HG02571 (cell line): ENCODE measurements around the gene PERP.
"Not testable (repeated sequence)": the region's sequence is repeated elsewhere in the genome, so short reads cannot be mapped to it uniquely, and the experiment has no call there.

Experiments
- ATAC-seq: cut with Tn5 transposase; IDR thresholded peaks from one replicate; pipeline ENCODE4 v1.9.1; 2021; ENCODE audit warnings: mild to moderate bottlenecking, moderate library complexity; ENCODE audit not compliant: unreplicated experiment

Gene PERP

GRCh38 chr6:138107078-138107751, at the start of gene PERP:
PERP (minus strand) TSS chr6:138107419; CDS start chr6:138107340, 79 bp downstream.
- peak; percentile 76 for ATAC-seq

DNA sequence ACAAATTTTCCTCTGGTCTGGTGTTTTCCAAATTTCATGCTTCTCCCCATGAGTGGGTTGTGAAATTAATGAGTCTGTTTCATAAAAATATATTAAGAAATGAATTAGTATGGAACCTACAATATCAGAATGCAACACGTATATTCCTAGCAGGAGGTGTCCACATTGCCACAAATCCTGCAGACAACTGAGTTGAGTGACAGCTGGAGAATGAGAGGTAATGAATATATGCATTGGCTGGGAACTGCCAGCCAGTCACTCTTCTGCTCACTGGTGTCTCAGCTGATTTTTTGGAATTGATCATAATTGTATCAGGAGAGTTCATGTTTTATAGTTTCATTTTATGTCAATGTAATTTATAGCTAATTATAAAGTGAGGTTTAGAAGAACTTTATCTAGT, 48.2 kb upstream of the PERP start:
- no peak for ATAC-seq

- ATAC-seq = no peak
Measured at GRCh38 chr6:138146544-138146943, 39.3 kb upstream of the PERP start.

GRCh38 chr6:138145402-138145801, 38.2 kb upstream of the PERP start:
- ATAC-seq = no peak

GRCh38 chr6:138142806-138143205, 35.6 kb upstream of the PERP start:
- ATAC-seq = no peak

GRCh38 chr6:138129190-138129589, 22.0 kb upstream of the PERP start:
- no peak for ATAC-seq

- no peak for ATAC-seq
Measured at GRCh38 chr6:138128096-138128495, 20.9 kb upstream of the PERP start.

- no peak for ATAC-seq
Measured at GRCh38 chr6:138124096-138124495, 16.9 kb upstream of the PERP start.

DNA sequence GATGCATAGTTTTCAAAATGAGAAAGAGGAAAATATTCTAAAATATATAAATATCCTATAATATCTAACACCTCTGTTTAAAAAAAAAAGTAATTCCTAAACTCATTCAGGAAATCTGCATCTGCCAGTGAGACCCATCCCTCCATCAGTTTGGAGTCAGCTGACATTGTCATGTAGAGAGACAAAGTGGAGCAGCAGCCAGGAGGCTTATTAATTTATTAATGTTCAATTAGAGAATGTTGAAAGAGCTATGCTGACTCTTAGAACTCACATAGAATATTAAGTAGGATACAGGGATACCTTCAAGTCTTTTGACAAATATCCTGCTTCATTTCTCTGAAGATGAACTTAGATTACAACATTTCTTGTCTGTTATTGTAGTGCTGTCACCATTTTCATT, 12.8 kb upstream of the PERP start:
- ATAC-seq = no peak

DNA sequence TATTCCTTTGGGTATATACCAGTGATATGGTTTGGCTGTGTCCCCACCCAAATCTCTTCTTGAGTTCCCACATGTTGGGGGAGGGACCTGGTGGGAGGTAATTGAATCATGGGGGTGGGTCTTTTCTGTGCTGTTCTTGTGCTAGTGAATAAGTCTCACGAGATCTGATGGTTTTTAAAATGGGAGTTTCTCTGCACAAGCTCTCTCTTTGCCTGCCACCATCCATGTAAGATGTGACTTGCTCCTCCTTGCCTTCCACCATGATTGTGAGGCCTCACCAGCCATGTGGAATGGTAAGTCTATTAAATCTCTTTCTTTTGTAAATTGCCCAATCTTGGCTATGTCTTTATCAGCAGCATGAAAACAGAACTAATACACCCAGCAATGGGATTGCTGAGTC, 12.0 kb upstream of the PERP start:
- ATAC-seq = not testable (repeated sequence)

DNA sequence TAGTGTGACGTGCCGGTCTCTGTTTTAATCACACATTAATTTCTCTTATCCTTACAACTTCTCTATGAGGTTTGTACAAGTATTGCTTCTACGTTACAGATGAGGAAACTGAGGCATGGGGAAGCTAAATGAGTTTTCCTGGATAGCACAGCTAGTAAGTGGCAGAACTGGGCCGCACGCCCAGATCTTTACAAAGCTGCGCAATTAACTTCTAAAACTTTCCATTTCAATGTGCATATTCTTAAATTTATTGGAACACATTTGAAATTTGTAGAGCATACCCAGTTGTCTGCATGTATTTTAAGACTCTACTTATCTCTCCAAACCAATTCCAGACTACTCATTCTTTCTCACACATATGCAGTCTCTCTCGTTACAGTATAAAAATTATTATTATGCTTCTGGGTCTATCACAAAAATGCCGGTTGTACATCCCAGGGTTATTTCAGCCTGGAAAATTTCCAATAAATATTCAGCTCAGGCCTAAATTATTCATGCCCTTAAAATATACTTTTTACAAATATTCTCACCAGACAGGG, 10.2 kb upstream of the PERP start:
- no peak for ATAC-seq

DNA sequence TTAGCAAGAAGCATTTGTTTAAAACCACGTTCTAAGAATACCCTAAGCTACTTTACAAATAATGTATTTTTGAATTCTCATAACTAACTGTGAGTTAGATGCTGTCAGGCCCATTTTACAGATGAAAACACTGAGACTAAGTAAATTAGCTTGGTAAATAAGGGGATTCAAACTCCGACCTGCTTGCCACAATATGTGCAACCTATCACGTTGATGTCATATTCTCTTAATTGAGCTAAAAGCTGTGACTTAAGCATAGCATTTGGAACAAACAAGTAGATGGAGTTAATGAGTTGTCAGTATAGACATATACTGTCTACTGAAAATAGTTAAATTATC, 9.4 kb upstream of the PERP start:
- no peak for ATAC-seq

GRCh38 chr6:138115877-138116660, 8.8 kb upstream of the PERP start:
- ATAC-seq = peak; percentile 71

DNA sequence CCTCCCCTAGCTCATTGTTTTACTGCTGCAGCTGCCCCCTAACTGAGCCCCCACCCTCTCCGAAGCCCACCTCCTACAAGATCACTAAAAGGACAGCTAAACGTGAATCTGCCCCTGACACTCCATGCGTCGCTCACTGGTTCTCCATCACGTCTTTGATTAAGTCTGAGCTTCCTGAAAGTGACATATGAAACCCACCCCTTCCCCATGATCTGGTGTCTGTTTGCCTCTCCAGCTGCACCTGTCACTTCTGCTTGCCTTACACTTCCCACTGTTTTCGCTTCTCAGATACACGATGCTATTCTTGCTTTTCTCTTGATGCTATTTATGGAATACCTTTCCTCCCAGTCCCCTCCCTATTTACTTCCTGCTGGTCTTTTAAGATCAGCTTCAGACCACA, 8.0 kb upstream of the PERP start:
- no peak for ATAC-seq

DNA sequence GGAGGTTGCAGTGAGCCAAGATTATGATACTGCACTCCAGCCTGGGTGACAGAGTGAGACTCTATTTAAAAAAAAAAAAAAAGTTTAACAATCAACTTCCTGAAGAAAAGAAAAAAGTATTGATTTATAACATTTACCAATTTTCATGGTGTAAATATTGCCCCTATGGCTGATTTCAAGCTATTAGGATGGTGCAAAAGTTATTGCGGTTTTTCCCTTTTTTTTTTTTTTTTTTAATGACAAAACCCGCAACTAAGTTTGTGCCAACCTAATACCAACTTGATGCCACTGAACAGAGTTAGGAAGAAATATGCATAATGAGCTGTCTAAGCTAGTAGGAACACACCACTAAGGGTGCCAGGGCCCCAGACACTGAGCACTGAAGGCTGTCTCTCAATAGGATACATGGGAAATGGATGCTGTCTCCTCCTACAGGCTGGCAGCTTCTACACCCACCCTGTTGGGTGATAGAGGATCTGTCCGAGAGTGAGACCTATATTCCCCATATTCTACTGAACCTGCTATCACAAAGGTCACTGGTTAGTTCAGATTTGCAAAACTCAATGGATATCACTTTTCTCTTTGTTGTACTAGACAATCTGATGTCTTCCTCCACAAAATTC, 6.5 kb upstream of the PERP start:
- ATAC-seq = no peak

DNA sequence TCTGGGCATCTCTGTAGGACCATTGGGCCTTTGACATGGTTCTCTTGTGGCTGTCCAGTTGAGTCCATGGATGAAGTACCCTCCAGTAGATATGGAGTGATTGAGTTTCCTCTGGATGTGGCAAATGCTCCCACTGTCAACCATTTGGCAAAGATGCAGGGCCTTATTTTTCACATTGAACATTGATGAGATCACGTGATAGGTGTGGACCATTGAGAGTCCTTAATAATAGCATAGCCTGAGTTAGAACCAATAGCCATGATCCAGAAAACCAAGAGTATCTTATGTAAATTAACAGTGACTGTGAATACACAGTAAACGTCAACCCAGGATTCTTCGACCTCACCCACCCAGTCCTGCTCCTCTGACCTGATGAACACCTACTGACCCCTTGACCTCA, 3.0 kb upstream of the PERP start:
- ATAC-seq = no peak

- ATAC-seq = no peak
Measured at GRCh38 chr6:138109042-138109997, 2.1 kb upstream of the PERP start.

GRCh38 chr6:138107752-138108592, 753 bp upstream of the PERP start:
- ATAC-seq = peak; percentile 5

DNA sequence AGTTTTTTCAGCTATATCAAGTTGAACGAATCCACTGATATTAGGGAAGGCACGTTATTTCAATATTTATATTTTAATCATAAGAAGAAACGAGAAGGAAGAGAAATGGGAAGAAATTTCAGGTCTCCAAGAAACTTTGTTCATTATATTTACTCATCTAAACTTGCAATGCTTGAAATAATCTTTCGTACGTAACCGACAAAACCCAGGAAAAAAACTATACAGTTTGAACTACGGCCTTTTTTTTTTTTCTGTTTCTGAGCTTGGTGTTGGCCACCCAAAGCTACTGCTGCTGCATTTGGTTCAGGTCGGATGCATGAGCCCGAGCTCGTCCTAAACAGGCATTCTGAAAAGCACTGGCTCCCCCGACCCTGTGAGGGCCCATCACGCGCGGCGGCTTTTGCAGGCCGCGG, 548 bp downstream of the PERP start:
- ATAC-seq = no peak
